Activated B cell treated with CpG ODN at 0.5 μM for 24 hours (primary cell): ENCODE results near the gene ELL2. TPM values are rescaled to one million over a fixed set of nuclear protein-coding genes. Genes with fewer than 3 reads are reported as not detected.

Experiments
- ATAC-seq: fragments of 200-7000 bp; cut with Tn5 transposase; one replicate; pipeline ENCODE4 v1.10.0; 2021; ENCODE audit warnings: low read depth, mild to moderate bottlenecking, moderate library complexity
- CTCF ChIA-PET: fragments of 350-600 bp; sonication (Branson Sonifier 250); formaldehyde crosslinking; loops from one replicate; lab custom pipeline; 2021; ENCODE audit warnings: antibody characterized with exemption; lab: Charles Lee
- POLR2A ChIA-PET: fragments of 350-600 bp; sonication (Branson Sonifier 250); formaldehyde crosslinking; loops from one replicate; lab custom pipeline; 2021; ENCODE audit warnings: antibody characterized with exemption; lab: Charles Lee
- DNase-seq: peaks from one replicate; pipeline ENCODE4 v3.0.0; 2022
- H3K27ac Mint-ChIP-seq: one replicate; pipeline ENCODE4 v1.8.0; 2020; ENCODE audit warnings: mixed read lengths
- H3K27me3 Mint-ChIP-seq: one replicate; pipeline ENCODE4 v1.8.0; 2021; ENCODE audit warnings: mixed read lengths
- H3K36me3 Mint-ChIP-seq: one replicate; pipeline ENCODE4 v1.8.0; 2021; ENCODE audit warnings: low read depth, mixed read lengths
- H3K4me1 Mint-ChIP-seq: one replicate; pipeline ENCODE4 v1.8.0; 2021; ENCODE audit warnings: mixed read lengths
- H3K4me3 Mint-ChIP-seq: one replicate; pipeline ENCODE4 v1.8.0; 2020; ENCODE audit warnings: mild to moderate bottlenecking, mixed read lengths
- H3K9me3 Mint-ChIP-seq: one replicate; pipeline ENCODE4 v1.8.0; 2020; ENCODE audit warnings: mixed read lengths
- intact Hi-C: fragments of 100-400 bp; cut with micrococcal nuclease; formaldehyde crosslinking; loops from one replicate; pipeline ENCODE4 v1.15.1; 2024
- total RNA-seq: library from RNA; stranded (reverse); gene quantifications from 2 replicates; pipeline ENCODE4 v1.2.3, GENCODE V29; 2022
- TF ChIP-seq, protein P1 (sequence below): fragments of 200-600 bp; IDR thresholded peaks from one replicate; pipeline ENCODE4 v1.8.0; 2022; ENCODE audit warnings: antibody characterized with exemption, mild to moderate bottlenecking

ELL2 gene
- total RNA-seq, 1 donor from 2014 or later, result 56.0 TPM

- H3K36me3 Mint-ChIP-seq, result peaks cover 28% of the 10 kb centered on the region
- ChIA-PET CTCF (no interaction called here), POLR2A (no interaction called here)
- no peak overlapping the region for H3K27ac Mint-ChIP-seq
- no peak for ATAC-seq
- H3K27me3 Mint-ChIP-seq, result no peaks in the 10 kb centered on the region
- DNase-seq, result no peak
- H3K4me1 Mint-ChIP-seq, result peaks cover 37% of the 10 kb centered on the region
- H3K4me3 Mint-ChIP-seq, result no peak overlapping the region
- H3K9me3 Mint-ChIP-seq, result no peaks in the 10 kb centered on the region
- TF ChIP-seq, protein P1, sequence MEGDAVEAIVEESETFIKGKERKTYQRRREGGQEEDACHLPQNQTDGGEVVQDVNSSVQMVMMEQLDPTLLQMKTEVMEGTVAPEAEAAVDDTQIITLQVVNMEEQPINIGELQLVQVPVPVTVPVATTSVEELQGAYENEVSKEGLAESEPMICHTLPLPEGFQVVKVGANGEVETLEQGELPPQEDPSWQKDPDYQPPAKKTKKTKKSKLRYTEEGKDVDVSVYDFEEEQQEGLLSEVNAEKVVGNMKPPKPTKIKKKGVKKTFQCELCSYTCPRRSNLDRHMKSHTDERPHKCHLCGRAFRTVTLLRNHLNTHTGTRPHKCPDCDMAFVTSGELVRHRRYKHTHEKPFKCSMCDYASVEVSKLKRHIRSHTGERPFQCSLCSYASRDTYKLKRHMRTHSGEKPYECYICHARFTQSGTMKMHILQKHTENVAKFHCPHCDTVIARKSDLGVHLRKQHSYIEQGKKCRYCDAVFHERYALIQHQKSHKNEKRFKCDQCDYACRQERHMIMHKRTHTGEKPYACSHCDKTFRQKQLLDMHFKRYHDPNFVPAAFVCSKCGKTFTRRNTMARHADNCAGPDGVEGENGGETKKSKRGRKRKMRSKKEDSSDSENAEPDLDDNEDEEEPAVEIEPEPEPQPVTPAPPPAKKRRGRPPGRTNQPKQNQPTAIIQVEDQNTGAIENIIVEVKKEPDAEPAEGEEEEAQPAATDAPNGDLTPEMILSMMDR, result no peak
- intact Hi-C loops, result no loop called here
Measured at GRCh38 chr5:95953021-95953702, 8.5 kb downstream of the ELL2 start.

GRCh38 chr5:95951916-95952315, 9.7 kb downstream of the ELL2 start:
- Mint-ChIP-seq H3K4me3 (no peak overlapping the region), H3K36me3 (peaks cover 25% of the 10 kb centered on the region), H3K9me3 (no peaks in the 10 kb centered on the region), H3K4me1 (peaks cover 27% of the 10 kb centered on the region), H3K27ac (no peak overlapping the region), H3K27me3 (no peaks in the 10 kb centered on the region)
- TF ChIP-seq, protein P1, result no peak
- intact Hi-C loops, result loop anchor here (1.0 kb wide), 1 partner anchor 8 kb away; no protein-coding TSS in a partner anchor
- DNase-seq, result no peak
- ChIA-PET CTCF (no interaction called here), POLR2A (interaction anchor here (1.9 kb wide), 1 partner anchor 9 kb away, joined by 7 read pairs; the partner anchor contains the start of gene ELL2)
- no peak for ATAC-seq

DNA sequence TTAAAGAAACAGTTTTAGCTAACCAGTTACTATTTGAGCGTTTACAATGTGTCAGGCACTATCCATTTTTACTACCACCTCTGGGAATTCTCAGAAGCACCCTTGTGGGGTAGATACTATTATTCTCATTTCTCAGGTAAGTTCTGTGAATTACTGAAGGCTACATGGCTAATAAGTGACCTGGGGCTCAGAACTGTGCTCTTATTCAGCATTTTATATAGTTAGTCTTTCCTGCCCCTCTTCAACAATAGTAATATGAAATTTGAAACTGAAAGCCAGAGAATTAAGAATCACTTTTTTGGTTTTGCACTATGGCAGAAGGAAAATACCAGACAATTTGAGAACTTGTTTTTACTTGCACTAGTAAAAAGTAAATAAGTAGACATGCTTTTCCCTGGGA, 11.8 kb downstream of the ELL2 start:
- ATAC-seq (no peak), DNase-seq (no peak)
- ChIA-PET POLR2A (no interaction called here), CTCF (no interaction called here)
- TF ChIP-seq, protein P1, result no peak
- no peaks in the 10 kb centered on the region for H3K9me3 Mint-ChIP-seq
- H3K27me3 Mint-ChIP-seq, result no peaks in the 10 kb centered on the region
- H3K4me3 Mint-ChIP-seq, result no peak overlapping the region
- H3K36me3 Mint-ChIP-seq, result peaks cover 24% of the 10 kb centered on the region
- intact Hi-C loops, result no loop called here
- peaks cover 26% of the 10 kb centered on the region for H3K4me1 Mint-ChIP-seq
- no peak overlapping the region for H3K27ac Mint-ChIP-seq

GRCh38 chr5:95948631-95949030, 13.0 kb downstream of the ELL2 start:
- H3K27me3 Mint-ChIP-seq, result no peaks in the 10 kb centered on the region
- no peak for DNase-seq
- H3K4me1 Mint-ChIP-seq, result peaks cover 25% of the 10 kb centered on the region
- TF ChIP-seq, protein P1, result no peak
- no peaks in the 10 kb centered on the region for H3K9me3 Mint-ChIP-seq
- ATAC-seq, result no peak
- H3K27ac Mint-ChIP-seq, result no peak overlapping the region
- POLR2A ChIA-PET, result no interaction called here
- no peak overlapping the region for H3K4me3 Mint-ChIP-seq
- CTCF ChIA-PET, result no interaction called here
- peaks cover 23% of the 10 kb centered on the region for H3K36me3 Mint-ChIP-seq
- intact Hi-C loops, result no loop called here

- H3K27me3 Mint-ChIP-seq, result no peaks in the 10 kb centered on the region
- DNase-seq (no peak), ATAC-seq (no peak)
- peaks cover 21% of the 10 kb centered on the region for H3K4me1 Mint-ChIP-seq
- H3K36me3 Mint-ChIP-seq, result peaks cover 20% of the 10 kb centered on the region
- CTCF ChIA-PET, result no interaction called here
- H3K27ac Mint-ChIP-seq, result no peak overlapping the region
- intact Hi-C loops, result no loop called here
- H3K4me3 Mint-ChIP-seq, result no peak overlapping the region
- no peaks in the 10 kb centered on the region for H3K9me3 Mint-ChIP-seq
- POLR2A ChIA-PET, result no interaction called here
- TF ChIP-seq, protein P1, result no peak
Measured at GRCh38 chr5:95946451-95946850, 15.2 kb downstream of the ELL2 start.
